ENCODE measurements around the gene BPIFA3.

The BPIFA3 gene

GRCh38 chr20:33172781-33173180, 44.4 kb upstream of the BPIFA3 start:
- TF ChIP-seq EZH2 (IDR thresholded peaks at IDR 0.05; ENCODE audit: borderline replicate concordance, low read depth, low read length, severe bottlenecking) = no peak
- no peak for TF ChIP-seq CTCF (IDR thresholded peaks at IDR 0.05; ENCODE audit: borderline replicate concordance, extremely low read depth, low read length, poor library complexity, severe bottlenecking)
- H3K27ac ChIP-seq (ENCODE audit: low read length) = no peak overlapping the region
- H3K9me3 ChIP-seq (ENCODE audit: insufficient read depth, low read length, severe bottlenecking) = peaks cover 6% of the 10 kb centered on the region
- H4K20me1 ChIP-seq (ENCODE audit: insufficient read depth, low read length) = no peaks in the 10 kb centered on the region
- ATAC-seq (ENCODE audit: insufficient read depth, low read depth) (no peak), DNase-seq (no peak)
- no peak overlapping the region for H3K9ac ChIP-seq (ENCODE audit: low read depth, low read length)
- H3K27me3 ChIP-seq (ENCODE audit: insufficient read depth, low read length, poor library complexity) = no peaks in the 10 kb centered on the region
- H3K4me3 ChIP-seq (ENCODE audit: low read depth in 1 of 2, low read length in 2 of 2) = no peak overlapping the region
- no peak overlapping the region for H3K4me2 ChIP-seq (ENCODE audit: insufficient read depth, low read length)
- H3K79me2 ChIP-seq (ENCODE audit: insufficient read depth, low read length) = no peaks in the 10 kb centered on the region
- no peaks in the 10 kb centered on the region for H3K36me3 ChIP-seq (ENCODE audit: insufficient read depth, low read length)
- no peak overlapping the region for H2AFZ ChIP-seq (ENCODE audit: low read depth, low read length)
- no peaks in the 10 kb centered on the region for H3K4me1 ChIP-seq (ENCODE audit: insufficient read depth, low read length)

GRCh38 chr20:33175123-33175522, 42.0 kb upstream of the BPIFA3 start:
- no peak for DNase-seq
- Histone ChIP-seq H3K27me3 (ENCODE audit: insufficient read depth, low read length, poor library complexity) (no peaks in the 10 kb centered on the region), H3K9ac (ENCODE audit: low read depth, low read length) (no peak overlapping the region), H2AFZ (ENCODE audit: low read depth, low read length) (no peak overlapping the region), H3K4me1 (ENCODE audit: insufficient read depth, low read length) (no peaks in the 10 kb centered on the region), H4K20me1 (ENCODE audit: insufficient read depth, low read length) (no peaks in the 10 kb centered on the region), H3K36me3 (ENCODE audit: insufficient read depth, low read length) (no peaks in the 10 kb centered on the region), H3K9me3 (ENCODE audit: insufficient read depth, low read length, severe bottlenecking) (no peaks in the 10 kb centered on the region), H3K79me2 (ENCODE audit: insufficient read depth, low read length) (no peaks in the 10 kb centered on the region), H3K4me3 (ENCODE audit: low read depth in 1 of 2, low read length in 2 of 2) (no peak overlapping the region), H3K4me2 (ENCODE audit: insufficient read depth, low read length) (no peak overlapping the region), H3K27ac (ENCODE audit: low read length) (no peak overlapping the region)
- no peak for ATAC-seq (ENCODE audit: insufficient read depth, low read depth)
- TF ChIP-seq CTCF (IDR thresholded peaks at IDR 0.05; ENCODE audit: borderline replicate concordance, extremely low read depth, low read length, poor library complexity, severe bottlenecking) = no peak

GRCh38 chr20:33176101-33176500, 41.1 kb upstream of the BPIFA3 start:
- Histone ChIP-seq H3K4me2 (ENCODE audit: insufficient read depth, low read length) (no peak overlapping the region), H2AFZ (ENCODE audit: low read depth, low read length) (no peak overlapping the region), H3K27ac (ENCODE audit: low read length) (no peak overlapping the region), H3K27me3 (ENCODE audit: insufficient read depth, low read length, poor library complexity) (no peaks in the 10 kb centered on the region), H3K4me3 (ENCODE audit: low read depth in 1 of 2, low read length in 2 of 2) (no peak overlapping the region), H3K4me1 (ENCODE audit: insufficient read depth, low read length) (no peaks in the 10 kb centered on the region), H4K20me1 (ENCODE audit: insufficient read depth, low read length) (no peaks in the 10 kb centered on the region), H3K79me2 (ENCODE audit: insufficient read depth, low read length) (no peaks in the 10 kb centered on the region), H3K9me3 (ENCODE audit: insufficient read depth, low read length, severe bottlenecking) (no peaks in the 10 kb centered on the region), H3K9ac (ENCODE audit: low read depth, low read length) (no peak overlapping the region), H3K36me3 (ENCODE audit: insufficient read depth, low read length) (no peaks in the 10 kb centered on the region)
- ATAC-seq (ENCODE audit: insufficient read depth, low read depth) (no peak), DNase-seq (no peak)
- TF ChIP-seq CTCF (IDR thresholded peaks at IDR 0.05; ENCODE audit: borderline replicate concordance, extremely low read depth, low read length, poor library complexity, severe bottlenecking) = no peak
- TF ChIP-seq EZH2 (IDR thresholded peaks at IDR 0.05; ENCODE audit: borderline replicate concordance, low read depth, low read length, severe bottlenecking) = no peak

- Histone ChIP-seq H3K79me2 (ENCODE audit: insufficient read depth, low read length) (no peaks in the 10 kb centered on the region), H3K9ac (ENCODE audit: low read depth, low read length) (no peak overlapping the region), H4K20me1 (ENCODE audit: insufficient read depth, low read length) (no peaks in the 10 kb centered on the region), H3K4me2 (ENCODE audit: insufficient read depth, low read length) (no peak overlapping the region), H2AFZ (ENCODE audit: low read depth, low read length) (no peak overlapping the region), H3K27ac (ENCODE audit: low read length) (no peak overlapping the region), H3K36me3 (ENCODE audit: insufficient read depth, low read length) (no peaks in the 10 kb centered on the region), H3K4me1 (ENCODE audit: insufficient read depth, low read length) (no peaks in the 10 kb centered on the region), H3K9me3 (ENCODE audit: insufficient read depth, low read length, severe bottlenecking) (no peaks in the 10 kb centered on the region), H3K4me3 (ENCODE audit: low read depth in 1 of 2, low read length in 2 of 2) (no peak overlapping the region), H3K27me3 (ENCODE audit: insufficient read depth, low read length, poor library complexity) (no peaks in the 10 kb centered on the region)
- ATAC-seq (ENCODE audit: insufficient read depth, low read depth) (no peak), DNase-seq (no peak)
- TF ChIP-seq CTCF (IDR thresholded peaks at IDR 0.05; ENCODE audit: borderline replicate concordance, extremely low read depth, low read length, poor library complexity, severe bottlenecking) (no peak), EZH2 (IDR thresholded peaks at IDR 0.05; ENCODE audit: borderline replicate concordance, low read depth, low read length, severe bottlenecking) (no peak)
Measured at GRCh38 chr20:33177866-33178265, 39.3 kb upstream of the BPIFA3 start.
